ENCODE measurements around the gene MRPL24. TPM values are rescaled to one million over a fixed set of nuclear protein-coding genes. Genes with fewer than 3 reads are reported as not detected.

Gene MRPL24
- 100 to 1,000 TPM; 115 to 122 TPM for total RNA-seq

DNA sequence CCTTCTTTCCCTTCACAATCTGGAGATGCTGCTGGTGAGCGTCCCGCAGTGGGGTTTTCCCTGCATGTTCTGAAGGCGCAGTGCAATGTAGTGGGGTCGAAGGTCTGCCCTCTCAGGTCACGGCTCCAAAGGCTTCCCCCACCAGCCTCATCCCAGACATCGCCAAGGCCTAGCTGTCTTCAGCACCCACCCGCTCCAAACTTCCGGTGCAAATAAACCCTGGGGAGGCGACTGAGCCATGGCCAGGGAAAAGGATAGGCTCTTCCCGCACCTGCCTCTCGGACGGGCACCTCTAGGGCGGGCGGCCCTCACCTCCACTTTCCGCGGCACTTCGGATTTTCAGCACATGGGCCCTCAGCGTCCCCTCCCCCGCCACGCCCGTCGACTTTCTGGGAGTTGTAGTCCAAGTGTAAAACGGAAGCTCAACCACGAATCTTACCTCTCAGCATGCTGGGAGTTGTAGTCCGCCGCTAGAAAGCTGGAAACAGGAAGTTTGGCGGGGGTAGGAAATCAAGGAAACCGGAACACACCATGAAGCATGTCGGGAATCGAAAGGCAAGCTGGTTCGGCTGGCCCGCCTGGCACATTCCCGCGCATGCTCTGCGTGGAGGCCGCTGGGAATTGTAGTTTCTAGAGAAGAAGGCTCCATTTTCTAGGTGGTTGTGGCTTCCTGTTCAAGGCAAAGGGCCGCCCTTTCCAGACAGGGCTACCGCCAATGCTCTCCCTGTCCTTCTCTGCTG lies at the start of gene MRPL24:
TSS of gene MRPL24 (minus strand) at position 348 of the 740 bp plus-strand sequence. CDS start 2,384 bp downstream, outside the sequence.
- CTCF ChIA-PET = interaction anchor here (0.5 to 4.1 kb wide), 10 partner anchors 11 to 366 kb away, joined by 3 to 27 read pairs (median 4); partner anchors contain the start of genes HDGF, ISG20L2, METTL25B and PRCC
- POLR2A ChIA-PET = interaction anchor here (0.6 to 2.9 kb wide), 8 partner anchors 9 to 236 kb away, joined by 3 to 36 read pairs (median 4); partner anchors contain the start of genes HDGF, ISG20L2, METTL25B and PRCC

DNA sequence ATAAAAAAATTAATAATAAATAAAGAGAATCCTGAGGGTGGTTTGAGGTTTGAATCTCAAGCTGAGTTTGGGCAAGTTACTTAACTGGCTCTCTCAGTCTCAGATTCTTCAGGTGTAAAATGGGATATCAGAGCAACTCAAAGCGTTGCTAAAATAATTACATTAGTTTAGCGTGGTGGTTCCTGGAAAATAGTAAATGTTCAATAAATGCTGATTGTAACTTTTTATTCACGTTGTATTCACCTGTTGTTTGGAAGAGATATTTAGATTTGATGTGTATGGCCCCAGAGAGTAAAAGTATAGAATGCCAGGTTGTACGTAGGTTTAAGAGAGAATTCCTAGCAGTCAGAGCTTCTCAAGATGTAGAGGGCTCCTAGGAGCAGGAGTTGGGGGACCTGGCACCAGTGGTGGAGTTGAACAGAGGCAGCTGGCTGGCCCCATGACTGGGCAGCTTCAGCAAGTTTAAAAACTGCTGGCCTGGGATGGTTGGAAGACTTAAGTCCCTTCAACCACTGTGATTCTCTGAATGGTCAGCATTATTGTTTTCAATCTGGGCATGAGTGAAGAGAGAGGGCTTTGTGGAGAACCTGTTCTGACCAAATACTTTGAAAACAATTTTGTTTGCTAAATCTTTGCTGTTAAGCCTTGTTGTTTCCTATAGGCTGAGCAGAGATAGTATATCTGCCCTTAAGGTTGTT lies 48.9 kb upstream of the MRPL24 start:
- POLR2A ChIA-PET = no interaction called here

DNA sequence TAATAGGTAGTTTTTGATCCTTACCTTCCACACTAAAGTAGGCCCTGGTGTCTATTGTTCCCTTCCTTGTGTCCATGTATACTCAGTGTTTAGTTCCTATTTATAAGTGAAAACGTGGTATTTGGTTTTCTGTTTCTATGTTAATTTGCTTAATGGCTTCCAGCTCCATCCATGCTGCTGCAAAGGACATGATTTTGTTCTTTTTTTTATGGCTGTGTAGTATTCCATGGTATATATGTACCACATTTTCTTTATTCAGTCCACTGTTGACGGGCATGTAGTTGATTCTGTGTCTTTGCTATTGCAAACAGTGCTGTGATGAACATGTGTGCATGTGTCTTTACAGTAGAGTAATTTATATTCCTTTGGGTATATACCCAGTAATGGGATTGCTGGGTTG lies 47.2 kb upstream of the MRPL24 start:
- CTCF ChIA-PET = interaction anchor here (1.1 to 1.6 kb wide), 3 partner anchors 19 to 101 kb away, joined by 3 to 7 read pairs (median 3); no protein-coding TSS in a partner anchor
- POLR2A ChIA-PET = no interaction called here

More for the DNA sequence above, 48.9 kb upstream of the MRPL24 start:
- CTCF ChIA-PET = interaction anchor here (1.6 to 4.0 kb wide), 2 partner anchors 63 to 70 kb away, joined by 7 to 15 read pairs; partner anchors contain the start of gene NTRK1

DNA sequence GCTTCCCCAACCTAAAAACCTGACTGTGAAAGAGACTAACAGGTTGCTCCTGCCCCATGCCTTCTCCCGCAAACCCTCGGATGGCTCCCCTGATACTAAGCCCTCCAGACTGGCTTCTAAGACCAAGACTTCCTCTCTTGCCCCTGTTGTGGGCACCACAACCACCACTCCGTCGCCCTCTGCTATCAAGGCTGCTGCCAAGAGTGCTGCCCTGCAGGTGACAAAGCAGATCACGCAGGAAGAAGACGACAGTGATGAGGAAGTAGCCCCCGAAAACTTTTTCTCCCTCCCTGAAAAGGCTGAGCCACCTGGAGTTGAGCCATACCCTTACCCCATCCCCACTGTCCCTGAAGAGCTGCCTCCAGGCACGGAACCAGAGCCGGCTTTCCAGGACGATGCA lies 45.8 kb upstream of the MRPL24 start:
- ChIA-PET POLR2A (no interaction called here), CTCF (interaction anchor here (0.5 kb wide), 1 partner anchor 22 kb away, joined by 3 read pairs; no protein-coding TSS in a partner anchor)

DNA sequence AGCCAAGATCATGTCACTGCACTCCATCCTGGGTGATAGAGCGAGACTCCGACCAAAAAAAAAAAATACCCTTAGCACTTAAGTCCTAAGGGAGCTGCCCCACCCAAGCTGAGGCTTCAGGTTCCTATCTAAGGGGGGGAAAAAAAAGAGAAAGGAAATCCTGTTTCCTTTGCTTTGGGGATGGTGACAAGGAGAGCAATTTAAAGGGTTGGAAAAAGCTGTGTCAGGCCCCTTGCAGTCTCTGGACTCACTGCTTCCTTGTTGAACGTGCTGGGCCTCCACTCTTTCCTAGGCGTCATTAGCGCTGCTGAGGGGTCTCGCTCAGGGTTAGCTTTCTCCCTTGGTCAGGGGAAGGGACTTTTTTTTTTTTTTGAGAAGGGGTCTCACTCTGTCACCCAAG lies 44.6 kb upstream of the MRPL24 start:
- CTCF ChIA-PET = interaction anchor here (0.8 to 1.9 kb wide), 4 partner anchors 14 to 105 kb away, joined by 3 to 6 read pairs (median 4); partner anchors contain the start of gene NTRK1
- POLR2A ChIA-PET = interaction anchor here (0.7 kb wide), 2 partner anchors 8 to 9 kb away, joined by 3 to 10 read pairs; no protein-coding TSS in a partner anchor

DNA sequence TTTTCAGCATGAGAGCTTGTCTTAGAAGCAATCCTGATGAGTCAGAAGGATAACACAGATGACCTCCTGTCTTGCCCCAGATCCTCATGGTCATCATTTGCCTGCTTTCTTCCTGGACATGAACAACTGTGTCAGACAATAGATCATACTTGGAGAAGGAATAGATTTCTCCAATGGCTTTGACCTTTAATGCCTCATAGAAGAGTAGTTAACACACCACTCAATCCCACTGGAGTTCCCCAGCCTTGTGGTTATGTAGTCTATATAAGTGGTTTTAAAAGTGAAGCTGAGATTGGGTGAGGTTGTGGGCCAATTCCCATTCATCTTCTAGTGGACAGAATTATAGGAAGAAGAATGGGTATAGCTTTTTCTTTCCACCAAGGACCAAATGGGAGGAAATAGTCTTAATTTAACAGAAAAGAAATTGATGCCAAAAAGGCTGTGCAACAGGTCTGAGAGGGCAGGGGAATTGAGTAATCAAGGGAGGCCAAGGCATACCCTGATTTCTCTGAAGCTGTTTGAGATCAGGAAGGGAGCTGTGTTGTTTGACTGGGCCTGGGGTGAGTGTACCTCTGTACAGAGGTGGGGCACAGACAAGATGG lies 40.8 kb upstream of the MRPL24 start:
- CTCF ChIA-PET = interaction anchor here (1.0 to 2.6 kb wide), 3 partner anchors 9 to 78 kb away, joined by 3 to 7 read pairs (median 3); partner anchors contain the start of gene NTRK1
- POLR2A ChIA-PET = interaction anchor here (1.6 kb wide), 1 partner anchor 11 kb away, joined by 6 read pairs; no protein-coding TSS in a partner anchor

DNA sequence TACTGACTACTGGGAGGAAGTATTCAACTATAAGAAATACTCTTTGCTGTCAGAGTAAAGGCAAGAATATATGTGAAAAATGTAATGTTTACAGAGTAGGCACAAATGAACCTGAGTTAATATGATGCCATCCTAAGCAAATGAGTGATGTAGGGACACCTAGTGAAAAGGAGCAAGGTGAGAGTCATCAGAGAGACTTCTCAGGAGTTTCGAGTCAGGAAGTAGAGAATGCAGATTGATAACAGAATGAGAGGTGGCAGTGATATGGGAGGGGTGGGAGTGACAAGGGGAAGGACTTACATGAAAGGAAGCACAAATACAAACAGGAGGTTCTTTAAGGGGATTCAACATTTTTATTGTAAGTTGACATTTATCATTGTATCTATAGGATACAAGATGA lies 36.7 kb upstream of the MRPL24 start:
- ChIA-PET CTCF (interaction anchor here (0.9 to 2.2 kb wide), 2 partner anchors 13 to 82 kb away, joined by 5 to 7 read pairs; no protein-coding TSS in a partner anchor), POLR2A (interaction anchor here (0.5 kb wide), 1 partner anchor 8 kb away, joined by 3 read pairs; no protein-coding TSS in a partner anchor)

DNA sequence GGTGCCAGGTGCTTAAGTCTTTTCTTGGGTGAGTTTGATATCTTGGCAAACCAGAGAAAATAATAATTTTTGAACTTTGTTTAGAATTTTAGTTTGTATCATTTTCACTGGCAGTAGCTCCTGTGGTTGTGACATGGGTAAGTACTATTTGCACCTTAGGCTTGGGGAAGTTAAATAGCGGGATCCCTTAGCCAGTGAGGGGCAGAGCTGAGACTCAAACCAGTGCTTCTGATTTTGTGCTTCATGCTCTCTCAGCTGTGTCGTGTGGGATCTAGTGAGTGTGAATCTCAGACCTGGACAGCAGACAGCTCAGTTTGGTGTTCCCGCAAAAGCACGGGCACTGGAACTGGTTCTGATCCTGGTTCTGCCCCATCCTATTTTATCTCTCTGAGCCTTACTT lies 36.1 kb upstream of the MRPL24 start:
- CTCF ChIA-PET = interaction anchor here (0.9 to 2.2 kb wide), 2 partner anchors 14 to 83 kb away, joined by 5 to 7 read pairs; no protein-coding TSS in a partner anchor
- POLR2A ChIA-PET = interaction anchor here (0.5 to 1.0 kb wide), 2 partner anchors 8 to 9 kb away, joined by 3 to 10 read pairs; no protein-coding TSS in a partner anchor

DNA sequence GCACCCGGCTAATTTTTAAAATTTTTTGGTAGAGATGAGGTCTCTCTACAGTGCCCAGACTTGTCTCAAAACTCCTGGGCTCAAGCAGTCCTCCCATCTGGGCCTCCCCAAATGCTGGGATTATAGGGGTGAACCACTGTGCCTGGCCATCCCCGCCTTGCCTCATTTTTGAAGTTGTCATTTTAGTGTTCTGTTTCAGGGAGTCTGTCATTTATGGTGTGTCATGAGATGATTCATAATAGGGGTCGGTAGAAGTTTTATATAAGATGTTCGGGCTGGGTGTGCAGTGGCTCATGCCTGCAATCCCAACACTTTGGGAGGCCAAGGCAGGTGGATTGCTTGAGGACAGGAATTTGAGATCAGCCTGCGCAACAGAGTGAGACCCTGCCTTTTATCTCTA lies 34.9 kb upstream of the MRPL24 start:
- ChIA-PET POLR2A (interaction anchor here (0.7 kb wide), 1 partner anchor 101 kb away, joined by 3 read pairs; no protein-coding TSS in a partner anchor), CTCF (interaction anchor here (0.9 kb wide), 1 partner anchor 42 kb away, joined by 3 read pairs; no protein-coding TSS in a partner anchor)

DNA sequence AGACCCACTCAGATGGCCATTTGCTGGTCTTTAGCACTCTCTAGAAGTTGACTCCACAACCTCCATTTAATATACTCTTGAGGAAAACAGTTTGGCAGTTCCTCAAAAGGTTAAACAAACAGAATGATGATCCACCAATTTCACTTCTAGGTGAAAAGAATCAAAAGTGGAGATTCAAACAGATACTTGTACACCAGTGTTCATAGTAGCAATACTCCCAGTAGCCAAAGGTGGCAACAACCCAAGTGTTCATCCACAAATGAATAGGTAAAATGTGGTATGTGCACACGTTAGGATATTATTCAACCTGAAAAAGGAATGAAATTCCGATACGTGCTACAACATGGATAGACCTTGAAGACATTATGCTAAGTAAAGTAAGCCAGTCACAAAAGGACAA lies 32.7 kb upstream of the MRPL24 start:
- CTCF ChIA-PET = interaction anchor here (1.1 to 1.4 kb wide), 2 partner anchors 84 to 87 kb away, joined by 3 to 5 read pairs; partner anchors contain the start of gene NTRK1
- POLR2A ChIA-PET = no interaction called here

DNA sequence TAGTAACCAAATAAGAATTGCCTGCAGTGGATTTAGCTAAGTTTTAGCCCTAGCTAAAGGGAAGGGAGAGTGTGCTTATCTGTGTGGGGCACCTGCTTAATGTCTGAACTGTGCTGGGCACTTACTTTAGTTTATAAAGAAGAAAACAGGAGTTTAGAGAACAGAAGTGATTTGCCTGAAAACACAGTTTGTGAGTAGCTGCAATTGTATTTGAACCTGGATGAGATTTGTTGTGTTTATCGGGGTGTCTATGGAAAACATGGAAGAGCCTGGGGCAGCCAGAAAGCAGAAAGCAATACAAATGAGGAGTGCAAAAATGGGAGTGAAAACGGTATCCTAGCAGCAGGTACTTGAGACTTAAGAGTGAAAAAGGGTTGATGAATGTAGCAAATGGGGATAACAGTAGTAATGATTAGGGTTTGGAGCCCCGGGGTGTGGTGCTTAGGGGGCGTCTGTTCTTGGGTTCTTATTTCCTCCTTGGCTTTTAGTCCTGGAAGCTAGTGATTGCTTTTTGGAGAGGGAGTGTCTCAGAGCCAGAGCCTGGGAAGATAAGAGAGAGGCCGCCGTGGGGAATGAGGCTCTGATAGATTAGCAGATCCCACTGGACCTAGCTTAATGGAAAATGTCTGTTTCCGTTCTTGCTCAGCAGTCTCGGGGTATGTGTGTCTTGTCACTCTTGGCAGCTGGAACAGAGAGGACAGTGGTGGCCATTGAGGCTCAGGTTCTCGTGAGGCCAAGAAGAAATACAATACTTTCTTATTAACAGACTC lies 32.0 kb upstream of the MRPL24 start:
- CTCF ChIA-PET = interaction anchor here (0.5 to 1.4 kb wide), 4 partner anchors 10 to 87 kb away, joined by 3 to 5 read pairs (median 3); partner anchors contain the start of genes CRABP2 and NTRK1
- POLR2A ChIA-PET = interaction anchor here (1.0 kb wide), 1 partner anchor 87 kb away, joined by 3 read pairs; no protein-coding TSS in a partner anchor

DNA sequence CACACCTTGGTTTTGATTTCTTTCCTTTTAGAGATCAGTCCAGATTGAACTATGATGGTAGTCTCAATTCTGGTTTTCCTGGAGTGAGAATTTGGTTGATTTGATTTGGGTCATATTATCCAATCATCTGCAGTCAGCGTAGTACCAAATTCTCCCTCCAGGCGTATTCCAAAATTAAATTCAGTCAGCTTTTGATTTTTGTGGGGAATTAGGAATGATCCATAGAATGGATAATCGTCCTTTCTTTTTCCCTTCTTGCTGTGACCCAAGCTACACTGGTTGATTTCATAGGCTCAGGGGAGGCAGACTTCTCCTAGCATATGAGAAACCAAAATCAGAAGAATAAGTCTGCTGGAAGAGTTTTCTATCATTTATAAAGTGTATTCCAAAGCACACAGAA lies 31.3 kb upstream of the MRPL24 start:
- ChIA-PET POLR2A (interaction anchor here (1.0 kb wide), 1 partner anchor 87 kb away, joined by 3 read pairs; no protein-coding TSS in a partner anchor), CTCF (interaction anchor here (1.2 to 1.8 kb wide), 3 partner anchors 46 to 83 kb away, joined by 3 to 5 read pairs (median 3); partner anchors contain the start of gene CRABP2)

DNA sequence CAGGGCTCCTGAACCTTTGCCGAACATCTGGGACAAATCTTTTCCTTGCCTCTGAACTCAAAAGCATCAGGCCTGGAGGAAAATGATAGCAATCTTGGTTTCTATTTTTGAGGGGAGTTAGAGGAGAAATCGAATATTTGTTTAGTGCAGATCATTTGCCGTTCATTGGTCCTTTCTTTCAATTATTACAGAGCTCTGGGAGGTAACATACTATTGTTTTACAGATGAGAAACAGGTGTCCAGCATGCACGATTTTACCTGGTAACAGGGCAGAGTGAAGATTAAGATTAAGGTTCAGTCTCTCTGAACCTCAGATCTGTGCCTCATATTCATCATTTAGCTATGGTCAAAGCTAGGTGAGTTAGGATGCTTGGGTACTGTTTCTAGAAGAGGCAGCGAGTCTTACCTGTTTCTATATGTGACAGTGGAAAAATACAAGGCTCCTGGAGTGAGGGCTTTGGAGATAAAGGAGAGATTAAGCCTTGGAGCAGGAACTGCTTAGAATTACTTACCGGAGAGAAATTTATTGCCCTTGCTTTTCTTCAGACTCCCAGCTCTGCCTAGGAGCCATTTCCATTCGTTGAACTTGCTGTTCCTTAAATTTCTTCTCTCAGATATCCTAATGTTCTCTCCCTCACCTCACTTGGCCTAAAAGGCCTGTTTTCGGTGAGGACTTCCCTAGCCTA lies 27.9 kb upstream of the MRPL24 start:
- ChIA-PET POLR2A (interaction anchor here (0.7 to 1.2 kb wide), 4 partner anchors 17 to 61 kb away, joined by 3 to 5 read pairs (median 4); partner anchors contain the start of gene HDGF), CTCF (interaction anchor here (0.9 to 3.2 kb wide), 2 partner anchors 35 to 42 kb away, joined by 3 to 17 read pairs; no protein-coding TSS in a partner anchor)

DNA sequence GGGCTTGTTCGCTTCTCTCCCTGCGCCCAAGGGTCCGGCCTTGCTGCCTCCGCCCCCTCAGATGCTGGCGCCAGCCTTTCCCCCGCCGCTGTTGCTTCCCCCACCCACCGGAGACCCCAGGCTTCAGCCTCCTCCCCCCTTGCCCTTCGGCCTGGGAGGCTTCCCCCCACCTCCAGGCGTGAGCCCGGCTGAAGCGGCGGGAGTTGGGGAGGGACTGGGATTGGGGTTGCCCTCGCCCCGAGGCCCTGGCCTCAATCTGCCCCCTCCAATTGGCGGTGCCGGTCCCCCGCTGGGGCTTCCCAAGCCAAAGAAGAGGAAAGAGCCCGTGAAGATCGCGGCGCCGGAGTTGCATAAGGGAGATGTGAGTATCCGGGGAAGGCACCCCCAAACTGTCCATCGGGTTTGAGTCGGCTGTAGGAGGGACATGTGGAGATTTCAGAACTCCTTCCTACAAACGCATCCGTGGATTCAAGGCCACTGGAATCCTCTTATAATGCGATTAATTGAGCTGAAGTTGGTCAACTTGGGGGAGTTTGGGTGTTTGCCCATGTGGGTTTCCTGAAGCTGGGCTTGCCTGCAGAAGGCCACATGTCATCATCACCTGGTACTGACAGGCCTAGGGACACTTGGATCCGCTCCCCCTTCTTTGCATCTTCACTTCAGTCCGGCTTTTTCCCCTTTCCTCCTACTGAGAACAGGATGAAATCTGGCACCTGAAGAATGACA lies 27.2 kb upstream of the MRPL24 start:
- ChIA-PET CTCF (interaction anchor here (0.9 to 3.2 kb wide), 6 partner anchors 16 to 63 kb away, joined by 3 to 17 read pairs (median 4); partner anchors contain the start of genes CRABP2, HDGF and MRPL24), POLR2A (interaction anchor here (0.5 to 1.9 kb wide), 7 partner anchors 16 to 164 kb away, joined by 3 to 15 read pairs (median 3); partner anchors contain the start of genes HDGF, METTL25B and MRPL24)

DNA sequence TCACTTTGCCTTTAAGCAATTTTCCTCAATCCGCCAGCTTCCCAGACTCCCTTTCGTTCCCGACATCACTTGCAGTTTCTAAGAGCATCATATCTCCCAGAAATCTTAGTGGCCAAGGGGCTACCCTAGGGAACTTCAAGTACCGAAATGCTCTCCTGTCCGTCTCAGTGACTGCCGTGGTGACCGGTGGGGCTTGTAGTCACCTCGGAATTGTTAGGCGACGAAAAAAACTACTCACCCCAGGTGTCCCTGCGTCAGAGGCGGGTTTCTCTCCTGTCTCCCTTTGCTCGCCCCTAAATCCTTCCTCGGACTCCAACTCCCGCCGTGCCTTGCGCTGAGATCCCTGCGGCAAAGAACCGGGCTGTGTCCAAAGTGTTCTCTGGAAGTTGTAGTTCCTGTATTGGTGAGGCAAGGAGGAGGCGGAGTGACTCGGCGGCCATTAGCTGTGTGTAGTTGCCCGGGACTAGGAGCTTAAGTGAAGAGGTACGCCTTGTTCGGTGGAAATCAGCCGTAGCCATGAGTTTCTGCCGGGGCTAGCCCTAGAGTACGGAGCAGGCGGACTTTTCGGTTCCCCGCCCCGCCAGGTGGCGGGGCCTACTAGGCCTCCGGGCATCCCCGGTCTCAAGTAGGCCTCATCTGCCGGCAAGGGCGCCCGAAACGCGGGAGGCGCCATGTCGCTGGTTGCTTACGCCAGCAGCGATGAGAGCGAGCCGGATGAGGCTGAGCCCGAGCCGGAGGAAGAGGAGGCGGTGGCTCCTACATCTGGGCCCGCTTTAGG lies 26.4 kb upstream of the MRPL24 start, which contains the start of gene PRCC:
TSS of gene PRCC (plus strand) at position 435 of the 778 bp plus-strand sequence. CDS start at position 672, 237 bp downstream.
- CTCF ChIA-PET = interaction anchor here (1.0 to 3.2 kb wide), 6 partner anchors 16 to 71 kb away, joined by 3 to 17 read pairs (median 4); partner anchors contain the start of genes CRABP2, HDGF and MRPL24
- POLR2A ChIA-PET = interaction anchor here (0.6 to 2.2 kb wide), 4 partner anchors 16 to 40 kb away, joined by 3 to 15 read pairs (median 8); partner anchors contain the start of genes HDGF, METTL25B and MRPL24

Data from activated CD8-positive, alpha-beta memory T cell treated with anti-CD3 and anti-CD28 coated beads for 36 hours (primary cell).